Astrocyte of the cerebellum (primary cell): Measurements from ENCODE around the gene OLFML1.

Experiments used
- DNase-seq: peaks from one replicate; pipeline ENCODE4 v3.0.0-alpha.2; 2011; ENCODE audit warnings: low read depth
- H3K4me3 ChIP-seq: 2 replicates; pipeline ENCODE4 v1.5.1; 2011; ENCODE audit warnings: mild to moderate bottlenecking, low read depth, low read length, moderate library complexity
- in situ Hi-C: cut with HindIII; loops from 2 replicates; pipeline ENCODE4 v1.10.0; 2017; ENCODE audit warnings: low sequenced_read_pairs
- TF ChIP-seq, protein P1 (sequence below): IDR thresholded peaks from 2 replicates; pipeline ENCODE4 v1.5.1; 2012; ENCODE audit warnings: low read length, low read depth, moderate library complexity, mild to moderate bottlenecking; ENCODE audit errors: missing control alignments

The OLFML1 gene

GRCh38 chr11:7546324-7546791 is 61.1 kb downstream of the OLFML1 start:
- in situ Hi-C loops: no loop called here
- TF ChIP-seq, protein P1, sequence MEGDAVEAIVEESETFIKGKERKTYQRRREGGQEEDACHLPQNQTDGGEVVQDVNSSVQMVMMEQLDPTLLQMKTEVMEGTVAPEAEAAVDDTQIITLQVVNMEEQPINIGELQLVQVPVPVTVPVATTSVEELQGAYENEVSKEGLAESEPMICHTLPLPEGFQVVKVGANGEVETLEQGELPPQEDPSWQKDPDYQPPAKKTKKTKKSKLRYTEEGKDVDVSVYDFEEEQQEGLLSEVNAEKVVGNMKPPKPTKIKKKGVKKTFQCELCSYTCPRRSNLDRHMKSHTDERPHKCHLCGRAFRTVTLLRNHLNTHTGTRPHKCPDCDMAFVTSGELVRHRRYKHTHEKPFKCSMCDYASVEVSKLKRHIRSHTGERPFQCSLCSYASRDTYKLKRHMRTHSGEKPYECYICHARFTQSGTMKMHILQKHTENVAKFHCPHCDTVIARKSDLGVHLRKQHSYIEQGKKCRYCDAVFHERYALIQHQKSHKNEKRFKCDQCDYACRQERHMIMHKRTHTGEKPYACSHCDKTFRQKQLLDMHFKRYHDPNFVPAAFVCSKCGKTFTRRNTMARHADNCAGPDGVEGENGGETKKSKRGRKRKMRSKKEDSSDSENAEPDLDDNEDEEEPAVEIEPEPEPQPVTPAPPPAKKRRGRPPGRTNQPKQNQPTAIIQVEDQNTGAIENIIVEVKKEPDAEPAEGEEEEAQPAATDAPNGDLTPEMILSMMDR: no peak
- no peak overlapping the region for H3K4me3 ChIP-seq
- DNase-seq: no peak

GRCh38 chr11:7547687-7548086 is 62.4 kb downstream of the OLFML1 start:
- in situ Hi-C loops: no loop called here
- no peak for DNase-seq
- TF ChIP-seq, protein P1: no peak
- no peak overlapping the region for H3K4me3 ChIP-seq

- no peak for DNase-seq
- H3K4me3 ChIP-seq: no peak overlapping the region
- TF ChIP-seq, protein P1: no peak
- in situ Hi-C loops: no loop called here
Measured at GRCh38 chr11:7548659-7549274, 63.5 kb downstream of the OLFML1 start.

DNA sequence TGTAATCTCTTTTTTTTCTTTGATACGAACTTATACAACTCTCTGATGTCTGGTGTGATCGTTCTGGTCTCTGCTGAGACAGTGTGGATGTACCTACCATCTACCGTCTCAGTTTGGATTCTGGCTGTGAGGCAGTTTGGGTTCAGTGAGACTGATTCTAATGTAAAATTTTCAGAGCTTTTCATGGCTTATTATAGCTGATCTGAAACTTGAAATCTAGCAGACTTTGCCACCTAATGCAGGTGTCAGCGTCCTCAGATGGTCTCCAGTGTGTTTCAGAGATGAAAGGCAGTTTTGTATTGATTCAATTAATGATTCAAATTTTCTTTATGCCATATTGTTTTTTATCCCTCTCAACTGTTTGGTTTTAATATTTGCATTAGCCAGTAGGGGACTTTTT is 64.4 kb downstream of the OLFML1 start:
- DNase-seq: no peak
- H3K4me3 ChIP-seq: no peak overlapping the region
- TF ChIP-seq, protein P1: no peak
- in situ Hi-C loops: loop anchor here (25.0 kb wide), 1 partner anchor 113 kb away; the partner anchor contains the start of gene CYB5R2

GRCh38 chr11:7551571-7551970 is 66.3 kb downstream of the OLFML1 start:
- no peak overlapping the region for H3K4me3 ChIP-seq
- in situ Hi-C loops: loop anchor here (25.0 kb wide), 1 partner anchor 111 kb away; the partner anchor contains the start of gene CYB5R2
- TF ChIP-seq, protein P1: no peak
- DNase-seq: no peak

DNA sequence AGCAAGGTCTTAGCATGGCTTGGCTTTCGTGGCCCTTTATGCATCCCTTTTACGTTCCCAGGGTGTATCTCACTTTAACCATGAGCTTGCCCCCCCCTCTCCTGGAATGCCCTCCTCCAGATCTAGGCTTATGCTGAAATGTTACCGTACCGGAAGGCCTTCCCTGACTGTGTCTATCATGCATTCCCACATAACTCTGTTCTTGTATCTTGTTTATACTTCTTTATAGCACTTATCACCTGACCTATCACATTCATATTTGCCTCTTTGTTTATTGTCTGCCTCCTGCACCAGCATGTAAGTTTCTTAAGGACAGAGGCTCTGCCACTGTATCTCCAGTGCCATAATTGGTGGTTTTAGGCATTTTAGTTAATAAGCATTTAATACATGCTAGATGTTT is 67.4 kb downstream of the OLFML1 start:
- no peak overlapping the region for H3K4me3 ChIP-seq
- no peak for DNase-seq
- in situ Hi-C loops: loop anchor here (25.0 kb wide), 1 partner anchor 110 kb away; the partner anchor contains the start of gene CYB5R2
- TF ChIP-seq, protein P1: no peak
